ENCODE results near the gene GTPBP3. TPM values are rescaled to one million over a fixed set of nuclear protein-coding genes. Genes with fewer than 3 reads are reported as not detected.

The GTPBP3 gene
- total and polyA plus RNA-seq, 2 of the 13 experiments (the other 11 are each of a cell fraction or from before 2014, with no cell fraction given): 17.5 to 30.0 TPM

GRCh38 chr19:17303167-17303939, 34.0 kb upstream of the GTPBP3 start, which contains the start of gene ABHD8 (continued):
- no peak for TF ChIP-seq ZNF318 (CRISPR knock-in tag; IDR thresholded peaks at IDR 0.05)
- peak; percentile 63; the same call in 1 of the 2 replicates for TF ChIP-seq HOXA5 (CRISPR knock-in tag; IDR thresholded peaks at IDR 0.05)
- TF ChIP-seq ZBTB4 (CRISPR knock-in tag; IDR thresholded peaks at IDR 0.05; ENCODE audit: borderline replicate concordance): no peak
- peak; percentile 49 for TF ChIP-seq GATAD1 (CRISPR knock-in tag; IDR thresholded peaks at IDR 0.05)
- no peak for TF ChIP-seq SYNCRIP (IDR thresholded peaks at IDR 0.05; ENCODE audit: insufficient read depth, low read depth, low read length)
- TF ChIP-seq SMC3 (IDR thresholded peaks at IDR 0.05; ENCODE audit: low read length): no peak
- TF ChIP-seq ZNF292 (CRISPR knock-in tag; IDR thresholded peaks at IDR 0.05; ENCODE audit: borderline replicate concordance, low read depth): no peak
- 0 out of 2 replicates have a peak, but pooled peaks have one; percentile 25 for TF ChIP-seq MED1 (CRISPR knock-in tag; IDR thresholded peaks at IDR 0.05)
- peak; percentile 73; the same call in 1 of the 2 replicates for TF ChIP-seq CHD4 (IDR thresholded peaks at IDR 0.05; ENCODE audit: borderline replicate concordance, low read length)
- TF ChIP-seq KLF9 (CRISPR knock-in tag; IDR thresholded peaks at IDR 0.05; ENCODE audit: low read depth): no peak
- TF ChIP-seq ZNF275 (CRISPR knock-in tag; IDR thresholded peaks at IDR 0.05; ENCODE audit: borderline replicate concordance): no peak
- peak; percentile 24; the same call in 1 of the 2 replicates for TF ChIP-seq ZNF773 (CRISPR knock-in tag; IDR thresholded peaks at IDR 0.05; ENCODE audit: borderline replicate concordance)
- no peak for TF ChIP-seq ZNF441 (CRISPR knock-in tag; IDR thresholded peaks at IDR 0.05; ENCODE audit: borderline replicate concordance)
- TF ChIP-seq ZNF232 (CRISPR knock-in tag; IDR thresholded peaks at IDR 0.05; ENCODE audit: borderline replicate concordance): 0 out of 2 replicates have a peak, but pooled peaks have one; percentile 51
- no peak for TF ChIP-seq CAMTA2 (CRISPR knock-in tag; IDR thresholded peaks at IDR 0.05; ENCODE audit: borderline replicate concordance)
- TF ChIP-seq JUN (CRISPR knock-in tag; IDR thresholded peaks at IDR 0.05): no peak
- TF ChIP-seq PITX1 (CRISPR knock-in tag; IDR thresholded peaks at IDR 0.05): no peak
